GM13977 (cell line): ENCODE results near the gene RFX7.
"Not testable (repeated sequence)": the region's sequence is repeated elsewhere in the genome, so short reads cannot be mapped to it uniquely, and the experiment has no call there.

Source experiments
- DNase-seq: peaks from one replicate; pipeline ENCODE4 v3.0.0; 2012; ENCODE audit warnings: low spot score
- in situ Hi-C: fragments of 300-500 bp; cut with MboI; formaldehyde crosslinking; loops from one replicate; pipeline ENCODE4 v1.12.0; 2022; ENCODE audit warnings: low sequenced_read_pairs, low pct_unique_long_range_greater_than_20kb, mixed read lengths, inconsistent platforms; ENCODE audit not compliant: unreplicated experiment
- TF ChIP-seq, protein P1 (sequence below): IDR thresholded peaks from 2 replicates; pipeline ENCODE4 v1.5.1; 2012; ENCODE audit warnings: mild to moderate bottlenecking, control low read depth; ENCODE audit not compliant: insufficient read depth; ENCODE audit errors: extremely low read depth, missing control alignments

The RFX7 gene

DNA sequence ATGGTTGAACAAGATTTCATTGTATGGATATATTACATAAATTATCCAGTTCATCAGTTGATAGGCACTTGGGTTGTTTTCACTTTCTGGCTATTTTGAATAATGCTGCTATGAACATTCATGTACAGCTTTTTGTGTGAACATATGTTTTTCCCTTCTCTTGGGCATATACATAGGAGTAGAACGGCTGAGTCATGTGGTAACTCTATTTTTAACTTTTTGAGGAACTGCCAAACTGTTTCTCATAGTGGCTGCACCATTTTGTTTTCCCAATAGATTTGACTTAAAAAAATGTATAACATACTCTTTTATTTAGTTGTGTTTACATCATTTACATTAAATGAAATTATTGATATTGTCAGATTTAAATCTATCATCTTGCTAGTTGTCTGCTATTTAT, 28.8 kb upstream of the RFX7 start:
- DNase-seq, result no peak
- TF ChIP-seq, protein P1, sequence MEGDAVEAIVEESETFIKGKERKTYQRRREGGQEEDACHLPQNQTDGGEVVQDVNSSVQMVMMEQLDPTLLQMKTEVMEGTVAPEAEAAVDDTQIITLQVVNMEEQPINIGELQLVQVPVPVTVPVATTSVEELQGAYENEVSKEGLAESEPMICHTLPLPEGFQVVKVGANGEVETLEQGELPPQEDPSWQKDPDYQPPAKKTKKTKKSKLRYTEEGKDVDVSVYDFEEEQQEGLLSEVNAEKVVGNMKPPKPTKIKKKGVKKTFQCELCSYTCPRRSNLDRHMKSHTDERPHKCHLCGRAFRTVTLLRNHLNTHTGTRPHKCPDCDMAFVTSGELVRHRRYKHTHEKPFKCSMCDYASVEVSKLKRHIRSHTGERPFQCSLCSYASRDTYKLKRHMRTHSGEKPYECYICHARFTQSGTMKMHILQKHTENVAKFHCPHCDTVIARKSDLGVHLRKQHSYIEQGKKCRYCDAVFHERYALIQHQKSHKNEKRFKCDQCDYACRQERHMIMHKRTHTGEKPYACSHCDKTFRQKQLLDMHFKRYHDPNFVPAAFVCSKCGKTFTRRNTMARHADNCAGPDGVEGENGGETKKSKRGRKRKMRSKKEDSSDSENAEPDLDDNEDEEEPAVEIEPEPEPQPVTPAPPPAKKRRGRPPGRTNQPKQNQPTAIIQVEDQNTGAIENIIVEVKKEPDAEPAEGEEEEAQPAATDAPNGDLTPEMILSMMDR, result no peak
- in situ Hi-C loops, result no loop called here

DNA sequence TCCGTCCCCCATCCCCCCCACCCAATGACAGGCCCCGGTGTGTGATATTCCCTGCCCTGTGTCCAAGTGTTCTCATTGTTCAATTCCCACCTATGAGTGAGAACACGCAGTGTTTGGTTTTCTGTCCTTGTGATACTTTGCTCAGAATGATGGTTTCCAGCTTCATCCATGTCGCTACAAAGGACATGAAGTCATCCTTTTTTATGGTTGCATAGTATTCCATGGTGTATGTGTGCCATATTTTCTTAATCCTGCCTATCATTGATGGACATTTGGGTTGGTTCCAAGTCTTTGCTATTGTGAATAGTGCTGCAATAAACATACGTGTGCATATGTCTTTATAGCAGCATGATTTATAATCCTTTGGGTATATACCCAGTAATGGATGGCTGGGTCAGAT, 22.8 kb upstream of the RFX7 start:
- DNase-seq, in situ Hi-C loops: not testable (repeated sequence)

DNA sequence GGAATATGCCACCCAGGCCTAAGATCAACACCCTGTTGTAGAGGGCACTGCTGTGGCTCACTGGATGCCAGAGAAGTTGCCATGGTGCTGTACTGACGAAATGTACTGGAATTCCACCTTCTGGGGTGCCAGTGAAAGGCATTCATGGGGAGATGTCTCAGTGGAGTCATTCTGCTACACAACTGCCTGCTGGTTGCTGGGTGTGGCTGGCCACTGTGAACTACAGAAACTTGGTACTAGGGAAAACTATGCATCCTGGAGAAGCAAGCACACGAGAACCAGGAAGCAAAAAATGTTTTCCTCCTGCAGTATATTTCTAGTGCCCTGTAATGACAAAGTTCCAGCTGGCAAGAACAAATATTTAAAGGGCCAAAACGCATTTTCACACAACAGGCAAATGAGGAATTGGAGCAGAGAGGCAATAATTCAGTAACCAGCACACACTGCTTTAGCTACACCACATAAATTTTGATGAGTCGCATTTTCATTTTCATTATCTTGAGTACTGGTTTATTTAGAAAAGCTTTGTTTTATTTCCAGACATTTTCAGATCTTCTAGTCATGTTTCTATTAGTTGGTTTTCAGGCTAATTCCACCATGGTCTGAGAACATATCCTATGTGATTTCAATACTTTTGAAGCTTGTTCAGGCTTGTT, 18.3 kb upstream of the RFX7 start:
- TF ChIP-seq, protein P1, result no peak
- no peak for DNase-seq
- in situ Hi-C loops, result no loop called here

DNA sequence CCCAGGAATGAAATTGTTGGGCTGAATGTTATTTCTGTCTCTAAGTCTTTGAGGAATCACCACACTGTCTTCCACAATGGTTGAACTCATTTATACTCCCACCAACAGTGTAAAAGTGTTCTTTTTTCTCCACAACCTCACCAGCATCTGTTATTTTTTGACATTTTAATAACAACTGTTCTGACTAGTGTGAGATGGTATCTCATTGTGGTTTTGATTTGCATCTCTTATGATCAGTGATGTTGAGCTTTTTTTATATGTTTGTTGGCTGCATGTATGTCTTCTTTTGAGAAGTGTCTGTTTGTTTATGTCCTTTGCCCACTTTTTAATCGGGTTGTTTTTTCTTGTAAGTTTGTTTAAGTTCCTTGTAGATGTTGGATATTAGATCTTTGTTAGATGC, 13.6 kb upstream of the RFX7 start:
- in situ Hi-C loops, result loop anchor here (10.0 kb wide), 1 partner anchor 177 kb away; no protein-coding TSS in a partner anchor
- not testable (repeated sequence) for DNase-seq

DNA sequence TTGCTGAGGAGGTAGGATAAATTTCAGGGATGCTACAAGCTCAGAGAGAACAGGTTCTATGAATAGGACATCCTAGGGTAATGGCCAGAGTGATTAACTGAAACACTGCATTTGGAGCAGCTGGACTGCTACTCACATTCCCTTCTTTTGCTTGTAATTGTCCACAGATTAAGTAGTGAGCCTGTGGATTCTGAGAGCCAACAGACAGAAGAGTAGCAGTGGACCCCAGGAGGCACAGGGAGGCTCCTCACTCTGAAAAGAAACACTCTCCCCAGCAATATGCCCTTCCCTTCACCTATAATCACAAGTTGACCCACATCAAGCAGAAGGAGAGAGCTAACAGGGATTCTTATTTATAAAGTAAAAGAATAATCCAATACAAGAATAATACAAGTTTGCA, 10.6 kb upstream of the RFX7 start:
- no peak for DNase-seq
- in situ Hi-C loops, result loop anchor here (10.0 kb wide), 1 partner anchor 181 kb away; no protein-coding TSS in a partner anchor
- TF ChIP-seq, protein P1, result no peak

DNA sequence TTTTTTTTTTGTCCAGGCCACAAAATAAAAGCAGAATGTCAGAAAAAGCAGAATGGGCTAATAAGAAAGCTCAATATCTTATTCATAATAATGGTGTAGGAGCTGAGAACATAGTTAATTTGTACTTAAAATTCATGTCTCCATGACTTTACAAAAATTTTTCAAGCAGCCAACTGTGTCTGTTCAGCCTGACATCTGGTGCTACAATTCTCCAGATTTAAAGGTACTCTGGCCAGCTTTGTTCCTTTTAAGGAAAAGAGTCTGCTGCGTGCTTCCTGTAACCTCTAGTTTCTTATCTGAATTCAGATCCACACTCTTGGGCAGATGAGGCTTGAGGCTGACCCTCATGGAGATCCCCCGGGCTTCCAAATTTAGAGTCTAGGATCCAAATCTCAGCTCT, 8.7 kb upstream of the RFX7 start:
- in situ Hi-C loops, result loop anchor here (10.0 kb wide), 1 partner anchor 182 kb away; no protein-coding TSS in a partner anchor
- no peak for DNase-seq
- TF ChIP-seq, protein P1, result no peak

DNA sequence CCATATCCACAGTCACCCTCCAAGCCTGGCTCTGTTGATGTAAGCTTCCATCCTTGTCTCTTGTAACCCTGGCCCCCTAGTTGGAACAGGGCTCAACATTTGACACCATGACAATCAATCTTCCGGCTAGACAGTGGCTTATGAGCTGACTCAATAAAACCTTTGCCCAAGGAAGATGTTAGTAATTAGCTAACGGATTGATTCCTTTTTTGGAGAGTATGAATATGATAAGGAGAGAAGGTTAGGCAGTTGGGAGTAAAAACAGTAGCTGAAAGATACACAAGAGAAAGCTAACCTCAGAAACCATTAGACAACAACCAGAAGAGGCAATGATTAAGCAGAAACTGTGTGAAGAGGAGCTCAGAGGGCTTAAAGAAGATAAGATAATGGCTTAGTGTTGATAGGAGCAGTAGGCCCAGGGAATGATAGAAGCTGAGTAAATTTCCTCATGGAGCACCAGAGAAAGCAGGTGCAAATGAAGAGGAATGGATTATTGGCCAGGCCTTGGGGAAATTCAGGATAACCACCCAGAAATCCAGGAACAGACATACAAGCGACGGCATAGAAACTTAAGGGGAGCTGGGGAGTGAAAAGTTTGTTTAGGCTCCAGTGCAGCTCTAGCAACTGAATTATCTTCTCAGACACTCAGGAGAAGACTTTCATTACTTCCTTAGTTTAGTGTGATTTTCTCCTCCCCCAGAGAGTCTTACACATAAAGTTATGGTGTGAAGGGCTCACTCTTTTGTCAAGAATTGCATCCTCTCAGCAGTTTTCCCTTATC, 7.8 kb upstream of the RFX7 start:
- DNase-seq, result no peak
- TF ChIP-seq, protein P1, result no peak
- in situ Hi-C loops, result loop anchor here (10.0 kb wide), 1 partner anchor 183 kb away; no protein-coding TSS in a partner anchor
